ENCODE results near the gene NRL.
A peak's percentile ranks its signal among the peaks of the same experiment; 100 is the strongest.

The NRL gene

GRCh38 chr14:24094841-24095270, 19.9 kb downstream of the NRL start:
- no peak for DNase-seq (ENCODE audit: insufficient read length, low spot score)
- TF ChIP-seq POLR2A (IDR thresholded peaks at IDR 0.05; ENCODE audit: low read depth, low read length), result no peak
- FAIRE-seq, result no peak

- DNase-seq (ENCODE audit: insufficient read length, low spot score) (peak; percentile 89), FAIRE-seq (no peak)
- TF ChIP-seq POLR2A (IDR thresholded peaks at IDR 0.05; ENCODE audit: low read depth, low read length), result peak; percentile 89
Observed at GRCh38 chr14:24093901-24094840, 20.6 kb downstream of the NRL start, which contains the start of gene PCK2. Gene PCK2, plus strand, starts transcription at chr14:24094311. Its CDS starts 95 bp downstream, at chr14:24094406.

- TF ChIP-seq POLR2A (IDR thresholded peaks at IDR 0.05; ENCODE audit: low read depth, low read length), result no peak
- FAIRE-seq (no peak), DNase-seq (ENCODE audit: insufficient read length, low spot score) (no peak)
Observed at GRCh38 chr14:24093207-24093900, 21.4 kb downstream of the NRL start.

- no peak for DNase-seq (ENCODE audit: insufficient read length, low spot score)
- no peak for FAIRE-seq
- TF ChIP-seq POLR2A (IDR thresholded peaks at IDR 0.05; ENCODE audit: low read depth, low read length), result no peak
Observed at GRCh38 chr14:24092505-24093206, 22.1 kb downstream of the NRL start.

GRCh38 chr14:24092110-24092504, 22.6 kb downstream of the NRL start:
- no peak for DNase-seq (ENCODE audit: insufficient read length, low spot score)
- FAIRE-seq, result no peak
- no peak for TF ChIP-seq POLR2A (IDR thresholded peaks at IDR 0.05; ENCODE audit: low read depth, low read length)

GRCh38 chr14:24089890-24090289, 24.9 kb downstream of the NRL start:
- TF ChIP-seq POLR2A (IDR thresholded peaks at IDR 0.05; ENCODE audit: low read depth, low read length), result no peak
- no peak for FAIRE-seq

GRCh38 chr14:24088095-24088494, 26.7 kb downstream of the NRL start:
- TF ChIP-seq POLR2A (IDR thresholded peaks at IDR 0.05; ENCODE audit: low read depth, low read length), result no peak
- FAIRE-seq, result no peak
- DNase-seq (ENCODE audit: insufficient read length, low spot score), result no peak

More at GRCh38 chr14:24089890-24090289, 24.9 kb downstream of the NRL start:
- DNase-seq (ENCODE audit: insufficient read length, low spot score), result no peak

GRCh38 chr14:24087004-24087403, 27.7 kb downstream of the NRL start:
- no peak for TF ChIP-seq POLR2A (IDR thresholded peaks at IDR 0.05; ENCODE audit: low read depth, low read length)
- DNase-seq (ENCODE audit: insufficient read length, low spot score) (no peak), FAIRE-seq (no peak)

GRCh38 chr14:24086193-24086955, 28.4 kb downstream of the NRL start:
- no peak for FAIRE-seq
- no peak for TF ChIP-seq POLR2A (IDR thresholded peaks at IDR 0.05; ENCODE audit: low read depth, low read length)
- no peak for DNase-seq (ENCODE audit: insufficient read length, low spot score)

- no peak for DNase-seq (ENCODE audit: insufficient read length, low spot score)
Observed at GRCh38 chr14:24085215-24085614, 29.5 kb downstream of the NRL start.

GRCh38 chr14:24084440-24084839, 30.3 kb downstream of the NRL start:
- FAIRE-seq (no peak), DNase-seq (ENCODE audit: insufficient read length, low spot score) (no peak)
- no peak for TF ChIP-seq POLR2A (IDR thresholded peaks at IDR 0.05; ENCODE audit: low read depth, low read length)

More at GRCh38 chr14:24085215-24085614, 29.5 kb downstream of the NRL start:
- TF ChIP-seq POLR2A (IDR thresholded peaks at IDR 0.05; ENCODE audit: low read depth, low read length), result no peak
- FAIRE-seq, result no peak

GRCh38 chr14:24083462-24083861, 31.3 kb downstream of the NRL start:
- FAIRE-seq (no peak), DNase-seq (ENCODE audit: insufficient read length, low spot score) (no peak)
- no peak for TF ChIP-seq POLR2A (IDR thresholded peaks at IDR 0.05; ENCODE audit: low read depth, low read length)

- DNase-seq (ENCODE audit: insufficient read length, low spot score) (no peak), FAIRE-seq (no peak)
- no peak for TF ChIP-seq POLR2A (IDR thresholded peaks at IDR 0.05; ENCODE audit: low read depth, low read length)
Observed at GRCh38 chr14:24082411-24083080, 32.2 kb downstream of the NRL start.

Data from H54 (cell line).